ENCODE results near the gene MADD.

Gene MADD

DNA sequence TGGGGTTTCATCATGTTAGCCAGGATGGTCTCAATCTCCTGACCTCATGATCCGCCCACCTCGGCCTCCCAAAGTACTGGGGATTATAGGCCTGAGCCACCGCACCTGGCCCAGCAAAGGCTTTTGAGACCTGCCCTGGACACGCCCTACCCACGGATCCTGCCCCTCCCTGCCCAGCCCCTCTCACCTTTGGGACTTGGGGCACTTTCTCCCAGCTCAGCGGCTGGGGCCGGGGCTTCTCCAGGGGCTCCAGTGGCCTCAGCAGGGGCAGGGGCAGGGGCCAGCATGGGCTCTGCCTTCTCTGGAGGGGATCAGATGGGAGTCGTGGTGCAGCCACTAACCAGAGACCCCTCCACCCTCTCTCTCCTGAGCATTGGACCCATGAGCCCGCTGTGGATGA is 80.4 kb downstream of the MADD start:
- no peak for DNase-seq (ENCODE audit: low read depth)
- TF ChIP-seq, protein P1, sequence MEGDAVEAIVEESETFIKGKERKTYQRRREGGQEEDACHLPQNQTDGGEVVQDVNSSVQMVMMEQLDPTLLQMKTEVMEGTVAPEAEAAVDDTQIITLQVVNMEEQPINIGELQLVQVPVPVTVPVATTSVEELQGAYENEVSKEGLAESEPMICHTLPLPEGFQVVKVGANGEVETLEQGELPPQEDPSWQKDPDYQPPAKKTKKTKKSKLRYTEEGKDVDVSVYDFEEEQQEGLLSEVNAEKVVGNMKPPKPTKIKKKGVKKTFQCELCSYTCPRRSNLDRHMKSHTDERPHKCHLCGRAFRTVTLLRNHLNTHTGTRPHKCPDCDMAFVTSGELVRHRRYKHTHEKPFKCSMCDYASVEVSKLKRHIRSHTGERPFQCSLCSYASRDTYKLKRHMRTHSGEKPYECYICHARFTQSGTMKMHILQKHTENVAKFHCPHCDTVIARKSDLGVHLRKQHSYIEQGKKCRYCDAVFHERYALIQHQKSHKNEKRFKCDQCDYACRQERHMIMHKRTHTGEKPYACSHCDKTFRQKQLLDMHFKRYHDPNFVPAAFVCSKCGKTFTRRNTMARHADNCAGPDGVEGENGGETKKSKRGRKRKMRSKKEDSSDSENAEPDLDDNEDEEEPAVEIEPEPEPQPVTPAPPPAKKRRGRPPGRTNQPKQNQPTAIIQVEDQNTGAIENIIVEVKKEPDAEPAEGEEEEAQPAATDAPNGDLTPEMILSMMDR (IDR thresholded peaks at IDR 0.05; ENCODE audit: insufficient read depth, low read depth, low read length, missing control alignments) = no peak
- H3K4me3 ChIP-seq (ENCODE audit: low read length) = no peak overlapping the region

DNA sequence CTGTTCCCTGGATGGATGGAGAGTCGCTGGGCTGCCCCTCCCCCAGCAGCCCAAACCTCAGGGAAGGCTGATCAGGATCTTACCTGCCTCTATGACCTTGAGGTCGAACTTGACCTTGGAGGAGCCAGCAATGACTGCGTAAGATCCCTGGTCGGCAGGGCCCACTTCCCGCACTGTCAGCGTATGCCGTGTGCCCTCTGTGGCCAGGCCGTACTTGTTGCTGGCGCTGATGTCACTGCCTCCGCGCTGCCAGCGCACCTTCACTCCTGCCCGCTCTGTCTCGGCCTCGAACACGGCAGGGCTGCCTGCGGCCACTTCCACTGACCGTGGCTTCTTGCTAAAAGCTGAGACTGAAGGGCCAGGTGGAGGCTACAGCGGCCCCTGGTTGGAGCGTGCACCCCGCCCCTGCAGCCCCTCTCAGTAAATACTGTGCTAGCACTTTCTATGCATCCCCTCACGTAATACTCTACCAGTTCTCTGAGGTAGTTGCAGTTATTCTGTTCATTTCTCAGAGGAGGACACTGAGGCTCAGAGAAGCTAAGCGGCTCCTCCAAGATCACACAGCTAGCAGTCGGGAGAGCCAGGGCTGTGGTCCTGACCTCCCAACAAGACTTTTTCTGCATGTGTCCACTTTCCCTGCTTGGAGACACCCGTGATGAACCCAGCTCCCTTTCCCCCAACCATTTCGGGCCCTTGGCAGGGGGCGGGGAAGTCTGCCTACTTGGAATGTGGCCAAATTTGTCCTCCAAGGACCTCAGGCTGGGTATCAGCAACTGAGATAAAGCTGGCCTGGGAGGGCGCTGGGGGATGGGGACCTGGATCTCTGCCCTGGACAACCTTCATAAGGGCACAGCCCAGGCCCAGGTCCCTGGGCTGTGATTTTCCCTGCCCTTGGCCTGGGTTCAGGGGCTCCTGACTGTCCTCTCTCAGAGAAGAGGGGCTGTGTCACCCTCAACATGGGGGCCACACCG is 81.5 kb downstream of the MADD start:
- DNase-seq (ENCODE audit: low read depth) = no peak
- H3K4me3 ChIP-seq (ENCODE audit: low read length) = no peak overlapping the region
- TF ChIP-seq, protein P1 (IDR thresholded peaks at IDR 0.05; ENCODE audit: insufficient read depth, low read depth, low read length, missing control alignments) = no peak

DNA sequence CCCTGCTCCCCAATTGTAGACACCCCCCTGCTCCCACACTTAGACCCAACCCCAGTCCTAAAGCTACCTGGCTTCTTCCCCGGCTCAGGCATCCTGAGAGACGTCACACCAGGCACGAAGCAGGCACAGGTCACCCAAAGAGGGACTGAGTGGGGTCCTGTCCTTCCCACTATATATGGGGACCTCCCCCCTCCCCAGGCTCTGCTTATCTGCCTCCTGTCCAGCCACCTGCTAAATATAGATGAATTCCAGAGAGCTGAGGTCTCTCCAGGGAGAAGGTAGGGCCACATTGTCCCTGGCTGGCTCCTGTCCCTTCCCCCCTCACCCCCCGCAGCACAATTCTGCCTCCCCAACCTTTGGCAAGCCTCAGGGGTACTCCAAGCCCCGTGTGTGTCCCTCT is 82.6 kb downstream of the MADD start, which contains the start of gene MYBPC3:
Gene MYBPC3, minus strand, starts transcription at position 147 of the 400 bp plus-strand sequence. Its CDS starts 55 bp downstream, at position 92.
- no peak within 1 kb of the TSS for H3K4me3 ChIP-seq (ENCODE audit: low read length)
- TF ChIP-seq, protein P1 (IDR thresholded peaks at IDR 0.05; ENCODE audit: insufficient read depth, low read depth, low read length, missing control alignments) = no peak
- no peak for DNase-seq (ENCODE audit: low read depth)

DNA sequence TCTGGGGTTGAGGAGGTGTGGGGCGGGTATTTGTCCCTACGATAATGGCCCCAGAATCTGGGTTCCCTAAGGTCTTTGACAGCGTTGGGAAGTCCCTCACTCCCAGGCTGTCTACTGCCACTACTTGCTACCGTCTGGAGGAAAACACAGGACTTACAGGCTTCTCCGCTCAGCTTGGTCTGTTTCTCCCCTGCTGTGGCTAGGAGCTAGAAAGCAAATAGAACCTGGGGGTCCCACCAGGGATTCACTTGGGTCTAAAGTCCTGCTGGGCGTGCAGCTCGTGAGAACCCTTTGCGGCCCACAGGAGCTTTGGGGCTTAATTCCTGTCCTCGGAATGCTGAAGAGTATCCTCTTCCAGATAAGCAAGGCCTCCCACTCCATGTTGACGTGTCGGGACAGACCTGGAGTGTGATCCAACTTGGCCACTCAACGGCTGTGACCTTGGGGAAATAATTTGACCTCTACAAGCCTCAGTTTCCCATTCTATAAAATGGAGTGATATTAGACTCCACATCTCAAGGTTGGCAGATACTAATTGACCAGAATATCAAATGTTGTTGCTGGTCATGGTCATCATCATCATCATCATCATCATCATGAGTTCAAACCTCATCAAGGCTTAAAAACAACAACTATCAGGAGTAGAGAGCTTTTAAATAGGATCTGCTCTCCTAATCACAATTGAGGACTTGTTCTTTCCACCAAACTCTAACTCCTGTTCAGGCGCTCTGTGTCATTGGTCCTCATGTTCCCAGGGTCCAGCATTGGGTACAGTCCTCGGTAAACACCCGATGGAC is 84.2 kb downstream of the MADD start:
- TF ChIP-seq, protein P1 (IDR thresholded peaks at IDR 0.05; ENCODE audit: insufficient read depth, low read depth, low read length, missing control alignments) = no peak
- no peak for DNase-seq (ENCODE audit: low read depth)
- no peak overlapping the region for H3K4me3 ChIP-seq (ENCODE audit: low read length)

DNA sequence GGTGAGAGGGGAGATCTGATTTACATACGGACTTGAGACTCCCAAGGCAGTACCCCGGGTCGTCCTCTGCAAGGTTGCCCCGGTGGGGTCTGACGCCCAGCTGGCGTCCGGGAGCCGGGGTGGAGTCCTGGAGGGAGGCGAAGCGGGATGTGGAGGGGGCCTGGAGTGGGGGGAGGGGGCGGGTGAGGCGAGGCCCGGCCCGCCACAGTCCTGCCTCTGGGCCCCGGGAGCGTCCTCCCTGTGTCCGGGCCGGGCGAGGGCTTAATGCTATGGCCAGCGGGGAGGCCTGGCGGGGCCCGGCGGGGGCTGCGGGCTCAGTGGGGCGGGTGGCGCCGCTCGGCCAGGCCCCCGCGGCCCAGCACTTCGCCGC is 85.0 kb downstream of the MADD start:
- TF ChIP-seq, protein P1 (IDR thresholded peaks at IDR 0.05; ENCODE audit: insufficient read depth, low read depth, low read length, missing control alignments) = no peak
- H3K4me3 ChIP-seq (ENCODE audit: low read length) = peak overlapping the region; percentile 6
- DNase-seq (ENCODE audit: low read depth) = no peak

DNA sequence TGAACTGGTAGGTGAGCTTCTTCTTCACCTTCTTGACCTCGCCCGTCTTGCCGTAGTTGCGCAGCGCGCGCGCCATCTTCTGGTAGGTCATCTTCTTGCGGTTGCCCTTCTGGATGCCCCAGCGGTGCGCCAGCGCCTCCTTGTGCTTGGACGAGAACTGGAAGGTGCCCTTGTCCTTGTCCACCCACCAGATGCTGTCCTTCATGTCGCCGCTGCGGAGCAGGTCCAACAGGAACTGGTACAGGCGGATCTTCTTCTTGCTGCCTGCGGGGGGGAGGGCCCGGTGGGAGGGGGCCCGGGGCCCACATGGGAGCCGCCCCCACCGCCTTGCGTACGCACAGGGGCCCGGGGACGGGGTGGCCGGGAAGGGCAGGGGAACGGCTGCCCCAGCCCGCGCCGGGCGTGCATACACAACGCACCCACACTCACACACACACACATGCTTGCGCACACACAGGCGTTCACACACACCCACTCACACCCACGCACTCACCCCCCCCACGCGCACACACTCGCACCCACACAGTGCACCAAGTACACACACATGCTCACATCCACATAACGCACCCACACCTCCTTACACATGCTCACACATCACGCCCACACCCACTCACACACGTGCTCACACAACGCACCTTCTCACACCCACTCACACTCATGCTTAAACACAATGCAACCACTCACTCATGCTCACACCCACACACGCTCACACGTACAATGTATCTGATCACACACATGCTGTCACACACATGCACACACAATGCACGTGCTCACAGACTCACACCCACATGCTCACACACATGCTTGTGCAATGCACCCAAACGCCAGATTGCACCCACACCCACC is 85.6 kb downstream of the MADD start:
- H3K4me3 ChIP-seq (ENCODE audit: low read length) = peak overlapping the region; percentile 6
- peak; percentile 94 for DNase-seq (ENCODE audit: low read depth)
- TF ChIP-seq, protein P1 (IDR thresholded peaks at IDR 0.05; ENCODE audit: insufficient read depth, low read depth, low read length, missing control alignments) = peak; percentile 98

Measured in epithelial cell of esophagus (primary cell).